Subcutaneous abdominal adipose tissue (tissue), 5 donors: ENCODE results near the gene CLSTN2.
"Not testable (repeated sequence)": the region's sequence is repeated elsewhere in the genome, so short reads cannot be mapped to it uniquely, and the experiment has no call there.

Experiments used
- H3K27ac ChIP-seq: one replicate; pipeline ENCODE4 v1.7.0; 2013; ENCODE audit warnings: low read depth, mild to moderate bottlenecking, inconsistent platforms, low read length, moderate library complexity
- H3K27me3 ChIP-seq, 5 donors: one replicate each; pipeline ENCODE4 v1.7.0; 2013; ENCODE audit warnings: low read length in 5 of 5, inconsistent platforms in 1 of 5; ENCODE audit not compliant: control insufficient read depth in 5 of 5, insufficient read depth in 4 of 5
- H3K36me3 ChIP-seq, 5 donors: one replicate each; pipeline ENCODE4 v1.7.0; 2013; ENCODE audit warnings: low read length in 5 of 5; ENCODE audit not compliant: control insufficient read depth in 5 of 5, insufficient read depth in 5 of 5
- H3K4me1 ChIP-seq, 5 donors: one replicate each; pipeline ENCODE4 v1.7.0; 2013; ENCODE audit warnings: low read length in 5 of 5, mild to moderate bottlenecking in 3 of 5, moderate library complexity in 1 of 5; ENCODE audit not compliant: control insufficient read depth in 5 of 5, insufficient read depth in 5 of 5
- H3K4me3 ChIP-seq, 5 donors: one replicate each; pipeline ENCODE4 v1.7.0; 2013; ENCODE audit warnings: low read length in 5 of 5, low read depth in 1 of 5
- H3K9ac ChIP-seq, 5 donors: one replicate each; pipeline ENCODE4 v1.7.0; 2013; ENCODE audit warnings: low read length in 5 of 5, mild to moderate bottlenecking in 4 of 5, moderate library complexity in 3 of 5
- H3K9me3 ChIP-seq, 5 donors: one replicate each; pipeline ENCODE4 v1.7.0; 2013; ENCODE audit warnings: low read length in 5 of 5; ENCODE audit not compliant: control insufficient read depth in 5 of 5
- donor health status: healthy.
- donor health status: healthy.
- donor health status: healthy.
- donor health status: healthy.
- donor health status: healthy.

Gene CLSTN2

GRCh38 chr3:140423146-140423545 is 488.2 kb downstream of the CLSTN2 start:
- Histone ChIP-seq H3K36me3 (peaks cover 0 to 3% (median 0%) of the 10 kb centered on the region in 5 donors), H3K27ac (no peak overlapping the region), H3K9ac (no peak overlapping the region), H3K4me1 (peaks cover 7 to 9% (median 7%) of the 10 kb centered on the region in 5 donors), H3K27me3 (no peaks in the 10 kb centered on the region), H3K4me3 (no peak overlapping the region), H3K9me3 (no peaks in the 10 kb centered on the region)

- not testable (repeated sequence) for H3K4me3 ChIP-seq, H3K27me3 ChIP-seq, H3K36me3 ChIP-seq, H3K27ac ChIP-seq, H3K9me3 ChIP-seq, H3K9ac ChIP-seq, H3K4me1 ChIP-seq
Observed at GRCh38 chr3:140423574-140423973, 488.6 kb downstream of the CLSTN2 start.

DNA sequence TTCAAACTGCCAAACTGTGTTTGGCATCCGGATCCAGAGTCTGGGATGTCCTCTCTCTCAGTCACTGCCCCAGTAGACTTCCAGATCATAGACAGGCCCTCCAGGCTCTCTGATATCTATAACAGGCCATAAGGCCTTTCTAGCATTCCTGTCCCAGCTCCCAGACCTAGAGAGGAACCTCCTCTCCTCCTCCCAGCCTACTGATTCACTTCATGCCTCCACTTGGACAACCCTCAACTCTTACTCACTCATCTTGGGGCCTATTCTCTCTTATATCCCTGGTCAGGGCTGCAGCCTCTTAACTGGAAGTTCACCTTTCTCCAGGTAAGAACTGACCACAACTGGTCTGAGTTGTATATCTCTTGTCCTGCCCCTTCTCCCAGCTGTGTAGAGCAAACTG is 489.2 kb downstream of the CLSTN2 start:
- Histone ChIP-seq H3K27me3 (no peaks in the 10 kb centered on the region), H3K9ac (no peak overlapping the region), H3K36me3 (peaks cover 0 to 3% (median 0%) of the 10 kb centered on the region in 5 donors), H3K9me3 (no peaks in the 10 kb centered on the region), H3K4me3 (no peak overlapping the region), H3K4me1 (peaks cover 7 to 9% (median 7%) of the 10 kb centered on the region in 5 donors), H3K27ac (no peak overlapping the region)

- Histone ChIP-seq H3K4me3 (no peak overlapping the region), H3K4me1 (peaks cover 7 to 9% (median 7%) of the 10 kb centered on the region in 5 donors), H3K27ac (no peak overlapping the region), H3K9me3 (no peaks in the 10 kb centered on the region), H3K27me3 (no peaks in the 10 kb centered on the region), H3K36me3 (peaks cover 0 to 3% (median 0%) of the 10 kb centered on the region in 5 donors), H3K9ac (no peak overlapping the region)
Observed at GRCh38 chr3:140424726-140425125, 489.7 kb downstream of the CLSTN2 start.

GRCh38 chr3:140427786-140428185 is 492.8 kb downstream of the CLSTN2 start:
- H3K27me3 ChIP-seq, result no peaks in the 10 kb centered on the region
- peaks cover 0 to 3% (median 0%) of the 10 kb centered on the region in 5 donors for H3K36me3 ChIP-seq
- H3K27ac ChIP-seq, result no peak overlapping the region
- H3K4me1 ChIP-seq, result no peaks in the 10 kb centered on the region
- H3K4me3 ChIP-seq, result no peak overlapping the region
- no peaks in the 10 kb centered on the region for H3K9me3 ChIP-seq
- no peak overlapping the region for H3K9ac ChIP-seq

DNA sequence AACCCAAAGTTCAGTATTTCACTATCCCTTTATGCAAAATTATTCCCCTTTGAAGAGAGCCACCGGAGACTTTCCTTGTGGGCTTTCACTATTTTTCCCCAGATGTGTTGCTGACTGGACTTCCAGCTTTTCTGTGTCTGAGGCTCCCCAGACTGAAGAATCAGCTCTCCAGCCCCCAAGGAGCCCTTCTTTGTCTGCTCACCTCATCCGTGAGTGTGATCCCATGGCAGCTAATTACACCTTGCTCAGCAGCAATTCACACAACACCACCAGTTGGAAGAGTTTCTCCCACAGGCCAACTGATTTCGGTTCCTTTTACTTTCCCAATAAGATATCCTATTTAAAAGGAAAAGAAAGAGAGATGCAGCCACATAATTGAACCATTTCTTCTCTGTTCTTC is 493.4 kb downstream of the CLSTN2 start:
- peaks cover 0 to 4% (median 0%) of the 10 kb centered on the region in 5 donors for H3K36me3 ChIP-seq
- H3K9ac ChIP-seq, result no peak overlapping the region
- H3K4me1 ChIP-seq, result no peaks in the 10 kb centered on the region
- no peak overlapping the region for H3K27ac ChIP-seq
- H3K9me3 ChIP-seq, result no peaks in the 10 kb centered on the region
- no peak overlapping the region for H3K4me3 ChIP-seq
- no peaks in the 10 kb centered on the region for H3K27me3 ChIP-seq

GRCh38 chr3:140429791-140430190 is 494.8 kb downstream of the CLSTN2 start:
- Histone ChIP-seq H3K36me3 (peaks cover 0 to 4% (median 0%) of the 10 kb centered on the region in 5 donors), H3K4me1 (no peaks in the 10 kb centered on the region), H3K9ac (no peak overlapping the region), H3K27ac (no peak overlapping the region), H3K4me3 (no peak overlapping the region), H3K27me3 (no peaks in the 10 kb centered on the region), H3K9me3 (no peaks in the 10 kb centered on the region)

- Histone ChIP-seq H3K36me3 (peaks cover 0 to 2% (median 0%) of the 10 kb centered on the region in 5 donors), H3K9me3 (no peaks in the 10 kb centered on the region), H3K4me1 (no peaks in the 10 kb centered on the region), H3K27me3 (no peaks in the 10 kb centered on the region), H3K27ac (no peak overlapping the region), H3K9ac (no peak overlapping the region), H3K4me3 (no peak overlapping the region)
Observed at GRCh38 chr3:140430494-140430893, 495.5 kb downstream of the CLSTN2 start.

DNA sequence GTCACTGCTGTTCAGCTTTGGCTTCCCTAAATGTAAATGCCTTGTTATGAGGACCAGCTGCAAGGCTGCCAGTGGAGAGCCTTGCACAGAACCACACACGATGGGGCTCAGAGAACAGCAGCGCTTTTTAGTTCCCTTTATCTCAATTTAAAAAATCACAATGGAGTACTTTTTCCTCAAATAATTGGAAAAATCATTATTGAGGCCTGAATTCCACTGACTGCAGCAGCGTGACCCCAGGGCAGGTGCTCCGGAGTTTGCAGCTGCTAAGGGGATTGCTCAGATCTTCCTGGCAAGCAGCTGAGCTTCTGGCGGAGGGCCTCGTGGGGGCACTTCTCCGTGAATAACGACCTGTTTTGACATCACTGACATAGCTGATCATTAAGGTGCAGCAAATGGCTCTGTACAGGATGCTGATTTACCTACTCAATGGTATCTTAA is 497.3 kb downstream of the CLSTN2 start:
- no peaks in the 10 kb centered on the region for H3K9me3 ChIP-seq

DNA sequence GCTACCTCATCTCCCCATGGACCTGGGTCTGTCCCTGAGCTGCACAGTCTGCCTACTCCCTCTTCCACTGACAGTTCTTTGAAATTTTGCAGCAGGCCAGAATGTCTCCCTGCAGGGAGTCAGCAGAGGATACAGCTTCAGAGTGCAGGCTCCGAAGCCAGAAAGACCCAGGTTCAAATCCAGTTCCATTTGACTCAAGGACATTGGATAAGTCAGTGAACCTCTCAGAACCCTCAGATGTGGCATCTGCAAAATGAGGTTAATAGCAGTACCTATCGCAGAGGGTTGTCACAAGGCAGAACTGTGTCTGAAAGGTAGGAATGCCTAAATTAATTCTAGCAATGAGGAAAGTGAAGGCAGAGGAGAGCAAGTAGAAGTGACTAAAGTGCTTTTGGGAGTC is 498.4 kb downstream of the CLSTN2 start:
- Histone ChIP-seq H3K9me3 (no peaks in the 10 kb centered on the region), H3K27me3 (no peaks in the 10 kb centered on the region), H3K4me1 (no peaks in the 10 kb centered on the region)

More for the DNA sequence above, 497.3 kb downstream of the CLSTN2 start:
- H3K36me3 ChIP-seq, result peaks cover 0 to 2% (median 0%) of the 10 kb centered on the region in 5 donors
- no peaks in the 10 kb centered on the region for H3K27me3 ChIP-seq
- H3K4me3 ChIP-seq, result no peak overlapping the region
- no peaks in the 10 kb centered on the region for H3K4me1 ChIP-seq
- no peak overlapping the region for H3K9ac ChIP-seq
- no peak overlapping the region for H3K27ac ChIP-seq

More for the DNA sequence above, 498.4 kb downstream of the CLSTN2 start:
- Histone ChIP-seq H3K27ac (no peak overlapping the region), H3K4me3 (no peak overlapping the region), H3K36me3 (peaks cover 0 to 2% (median 0%) of the 10 kb centered on the region in 5 donors), H3K9ac (no peak overlapping the region)
